HG02610 (cell line): ENCODE results near the gene RHOT2.
"Not testable (repeated sequence)": the region's sequence is repeated elsewhere in the genome, so short reads cannot be mapped to it uniquely, and the experiment has no call there.

Experiments used
- ATAC-seq: cut with Tn5 transposase; IDR thresholded peaks from one replicate; pipeline ENCODE4 v1.9.1; 2021; ENCODE audit warnings: mild to moderate bottlenecking, moderate library complexity; ENCODE audit not compliant: unreplicated experiment

The RHOT2 gene

DNA sequence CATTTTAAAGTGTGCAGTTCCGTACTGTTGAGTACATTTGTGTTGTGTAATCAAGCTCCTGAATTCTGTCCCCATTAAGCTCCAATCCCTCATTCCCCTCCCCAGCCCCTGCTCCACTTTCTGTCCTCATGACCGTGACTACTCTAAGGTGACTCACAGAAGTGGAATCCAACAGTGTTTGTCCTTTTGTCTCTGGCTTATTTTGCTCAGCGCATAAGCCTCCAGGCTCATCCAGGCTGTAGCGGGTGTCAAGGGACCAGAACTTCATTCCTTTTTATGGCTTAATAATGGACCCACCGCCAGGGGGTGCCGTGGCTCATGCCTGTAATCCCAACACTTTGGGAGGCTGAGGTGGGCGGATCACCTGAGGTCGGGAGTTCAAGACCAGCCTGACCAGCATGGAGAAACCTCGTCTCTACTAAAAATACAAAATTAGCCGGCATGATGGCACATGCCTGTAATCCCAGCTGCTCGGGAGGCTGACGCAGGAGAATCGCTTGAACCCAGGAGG is 44.9 kb downstream of the RHOT2 start:
- not testable (repeated sequence) for ATAC-seq

DNA sequence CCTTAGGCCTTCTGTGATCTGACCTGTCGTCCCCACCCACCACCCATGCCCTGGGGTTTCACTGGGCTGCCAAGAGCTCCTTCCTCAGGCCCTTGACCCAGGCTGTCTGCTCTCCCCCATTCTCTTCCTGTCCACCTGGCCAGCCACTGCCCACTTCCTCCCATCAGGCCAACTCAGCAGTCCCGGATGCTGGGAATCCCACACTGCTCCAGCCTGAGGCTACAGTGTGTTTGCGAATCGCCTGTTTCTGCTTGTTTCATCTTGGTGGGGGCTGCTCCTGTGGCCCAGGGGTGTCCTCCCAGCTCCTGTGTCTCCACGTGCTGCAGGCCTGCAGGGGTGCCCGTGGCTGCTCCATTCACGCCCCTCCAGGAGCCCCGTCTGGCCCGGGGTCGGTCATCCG is 46.1 kb downstream of the RHOT2 start:
- no peak for ATAC-seq

DNA sequence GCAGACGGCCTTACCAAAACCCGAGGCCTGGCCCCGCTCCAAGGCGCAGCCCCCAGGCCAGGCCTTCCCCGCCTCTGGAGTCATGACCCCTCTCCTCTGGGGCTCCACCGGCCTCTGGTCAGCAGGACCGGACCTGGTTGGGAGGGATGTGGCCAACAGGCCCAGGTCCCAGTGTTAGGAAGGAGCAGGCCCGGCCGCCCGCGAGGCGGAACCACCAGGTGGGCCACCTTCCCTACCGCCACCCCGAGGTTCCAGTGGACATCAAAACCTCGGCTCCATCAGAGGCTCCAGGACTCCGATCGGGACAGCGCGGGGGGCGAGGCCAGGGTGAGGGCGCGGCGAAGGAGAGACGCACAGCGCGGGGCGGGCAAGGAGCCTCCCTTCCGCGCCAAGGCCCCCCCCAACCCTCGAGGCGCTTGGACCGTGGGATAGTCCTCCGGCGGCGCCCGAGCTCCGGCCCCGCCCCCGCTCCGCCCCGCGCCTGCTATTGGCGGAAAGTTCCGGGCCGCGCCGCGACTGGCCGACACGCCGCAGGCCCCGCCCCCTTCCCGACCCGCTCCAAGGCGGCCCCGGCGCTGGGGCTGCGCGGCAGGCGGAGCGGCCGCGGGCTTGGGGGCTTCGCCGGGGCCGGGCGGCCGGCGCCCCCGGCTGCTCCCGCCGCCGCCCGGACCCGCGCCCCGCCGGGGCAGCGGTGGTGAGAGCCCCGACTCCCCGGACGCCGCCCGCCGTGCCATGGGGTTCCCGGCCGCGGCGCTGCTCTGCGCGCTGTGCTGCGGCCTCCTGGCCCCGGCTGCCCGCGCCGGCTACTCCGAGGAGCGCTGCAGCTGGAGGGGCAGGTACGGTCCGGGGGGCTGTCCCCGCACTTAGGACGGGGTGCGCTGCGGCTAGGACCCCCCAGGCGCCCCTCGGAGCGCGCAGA is 46.9 kb downstream of the RHOT2 start, which contains the start of gene METRN:
Gene METRN (plus strand): TSS at position 561 of the 919 bp plus-strand sequence. CDS start 172 bp downstream, at position 733.
- ATAC-seq: peak; percentile 77

DNA sequence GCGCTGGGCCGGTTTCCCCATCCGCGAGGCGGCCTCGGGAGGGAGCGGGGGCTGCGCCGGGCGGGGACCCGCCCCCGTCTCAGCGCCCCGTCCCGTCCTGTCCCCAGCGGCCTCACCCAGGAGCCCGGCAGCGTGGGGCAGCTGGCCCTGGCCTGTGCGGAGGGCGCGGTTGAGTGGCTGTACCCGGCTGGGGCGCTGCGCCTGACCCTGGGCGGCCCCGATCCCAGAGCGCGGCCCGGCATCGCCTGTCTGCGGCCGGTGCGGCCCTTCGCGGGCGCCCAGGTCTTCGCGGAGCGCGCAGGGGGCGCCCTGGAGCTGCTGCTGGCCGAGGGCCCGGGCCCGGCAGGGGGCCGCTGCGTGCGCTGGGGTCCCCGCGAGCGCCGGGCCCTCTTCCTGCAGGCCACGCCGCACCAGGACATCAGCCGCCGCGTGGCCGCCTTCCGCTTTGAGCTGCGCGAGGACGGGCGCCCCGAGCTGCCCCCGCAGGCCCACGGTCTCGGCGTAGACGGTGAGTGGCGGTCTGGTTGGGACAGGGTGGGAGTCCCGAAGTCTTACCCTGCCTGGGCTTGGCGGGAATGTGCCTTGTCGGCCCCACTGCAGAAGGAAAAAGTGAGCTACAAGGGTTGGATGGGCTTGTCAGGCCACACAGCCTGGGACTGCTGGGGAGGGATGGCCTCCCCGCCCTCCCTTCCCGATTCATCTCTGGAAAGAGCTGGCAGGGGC is 47.7 kb downstream of the RHOT2 start:
- ATAC-seq: peak; percentile 7

DNA sequence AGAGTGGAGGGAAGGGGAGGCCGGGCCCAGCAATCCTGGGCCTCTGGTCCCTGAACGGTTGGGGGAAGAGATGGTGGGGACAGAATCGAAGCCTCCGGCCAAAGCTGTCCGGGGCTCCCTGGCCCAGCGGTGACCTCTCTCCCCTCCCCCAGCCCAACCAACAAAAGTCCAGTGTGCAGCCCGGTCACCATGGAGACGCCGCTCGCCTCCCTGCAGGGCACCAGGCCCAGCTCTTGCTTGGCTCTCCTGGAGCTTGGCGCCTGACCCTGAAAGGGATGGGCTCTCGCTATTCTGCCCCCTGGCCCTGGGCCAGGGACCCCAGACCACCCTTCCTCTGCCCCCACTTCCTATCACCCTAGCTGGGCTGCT is 48.3 kb downstream of the RHOT2 start:
- ATAC-seq: no peak

DNA sequence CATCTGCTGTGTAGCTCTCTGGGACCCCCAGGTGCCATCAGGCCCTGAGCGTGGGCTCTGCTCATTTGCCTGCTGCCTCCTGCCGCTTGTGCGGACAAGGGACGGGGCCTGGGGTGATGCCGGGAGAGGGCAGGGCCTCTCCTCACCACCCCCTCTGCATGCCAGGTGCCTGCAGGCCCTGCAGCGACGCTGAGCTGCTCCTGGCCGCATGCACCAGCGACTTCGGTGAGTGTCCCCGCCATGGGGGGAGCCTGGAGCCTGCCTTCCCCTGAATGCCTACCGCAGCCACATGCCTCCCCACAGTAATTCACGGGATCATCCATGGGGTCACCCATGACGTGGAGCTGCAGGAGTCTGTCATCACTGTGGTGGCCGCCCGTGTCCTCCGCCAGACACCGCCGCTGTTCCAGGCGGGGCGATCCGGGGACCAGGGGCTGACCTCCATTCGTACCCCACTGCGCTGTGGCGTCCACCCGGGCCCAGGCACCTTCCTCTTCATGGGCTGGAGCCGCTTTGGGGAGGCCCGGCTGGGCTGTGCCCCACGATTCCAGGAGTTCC is 48.9 kb downstream of the RHOT2 start:
- ATAC-seq: no peak

DNA sequence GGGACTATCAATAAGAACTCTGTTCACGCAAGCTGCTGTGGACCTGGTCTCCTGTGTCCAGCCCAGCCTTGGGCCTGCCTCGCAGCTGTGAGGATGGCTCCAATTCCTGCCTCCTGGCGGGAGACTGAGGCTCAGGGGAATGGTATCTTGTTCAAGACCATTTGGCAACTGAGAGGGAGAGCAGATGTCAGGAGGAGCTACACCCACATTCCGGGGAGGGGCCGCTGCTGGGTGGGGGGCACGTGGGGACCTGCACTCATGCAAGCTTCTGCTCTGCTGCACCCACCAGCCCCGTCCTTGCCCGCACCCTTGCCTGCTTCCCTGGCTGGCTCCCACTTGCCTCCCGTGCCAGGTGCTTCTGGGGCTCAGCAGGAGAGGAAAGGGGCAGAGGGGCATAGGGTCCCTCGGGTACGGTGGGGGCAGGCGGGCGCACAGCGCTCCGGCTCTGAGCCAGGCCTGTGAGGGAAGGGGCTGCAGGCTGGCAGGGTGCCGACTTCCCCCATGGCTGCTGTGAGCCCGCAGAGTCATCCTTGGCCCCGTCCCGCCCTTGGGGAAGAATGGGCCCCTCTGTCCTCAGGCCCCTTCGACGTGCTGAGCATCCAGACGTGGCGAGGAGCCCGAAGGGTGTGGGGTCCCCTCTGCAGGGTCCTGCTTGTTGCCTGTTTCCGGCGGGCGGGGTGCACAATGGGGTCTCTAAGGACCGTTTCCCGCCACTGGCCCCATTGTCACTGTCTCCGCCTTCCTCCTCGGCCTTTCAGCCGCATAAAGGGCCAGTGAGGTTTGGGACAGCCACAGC is 49.7 kb downstream of the RHOT2 start:
- no peak for ATAC-seq

DNA sequence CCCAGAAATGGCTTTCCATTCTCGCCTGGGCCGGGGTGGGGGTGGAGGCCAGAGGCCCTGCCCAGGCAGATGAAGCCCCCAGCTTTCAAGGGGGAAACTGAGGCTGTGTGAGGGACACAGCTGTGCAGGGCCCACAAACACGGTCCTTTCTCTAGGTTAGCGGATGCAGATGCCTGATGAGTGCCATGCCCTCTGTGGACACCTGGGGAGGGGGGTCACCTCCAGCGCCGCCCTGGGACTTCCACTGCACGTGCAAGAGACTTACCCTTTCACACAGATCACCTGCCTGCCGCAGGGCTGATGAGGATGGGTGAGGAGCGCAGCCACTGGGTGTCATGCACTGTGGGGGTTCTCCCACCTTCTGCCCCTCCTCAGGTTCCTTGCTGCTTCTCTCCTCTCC is 50.5 kb downstream of the RHOT2 start:
- no peak for ATAC-seq

DNA sequence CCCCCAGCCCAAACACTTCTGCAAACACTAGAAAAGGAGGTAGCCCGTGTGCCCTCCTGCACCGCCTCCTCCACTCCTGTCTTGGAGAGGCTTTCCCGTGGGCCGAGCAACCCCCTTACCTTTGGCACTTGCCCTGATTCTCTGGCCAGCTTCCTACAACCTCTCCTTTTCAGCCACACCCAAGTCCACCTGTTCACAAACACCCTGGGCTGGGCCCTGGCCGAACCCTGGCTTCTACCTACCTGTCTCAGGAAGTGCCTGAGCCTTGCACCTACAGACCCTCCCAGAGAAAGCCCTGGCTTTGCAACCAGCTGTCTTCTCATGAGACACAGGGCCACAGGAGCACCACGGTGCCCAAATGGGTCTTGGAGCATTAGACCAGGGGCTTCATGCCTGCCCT is 51.0 kb downstream of the RHOT2 start:
- ATAC-seq: no peak

DNA sequence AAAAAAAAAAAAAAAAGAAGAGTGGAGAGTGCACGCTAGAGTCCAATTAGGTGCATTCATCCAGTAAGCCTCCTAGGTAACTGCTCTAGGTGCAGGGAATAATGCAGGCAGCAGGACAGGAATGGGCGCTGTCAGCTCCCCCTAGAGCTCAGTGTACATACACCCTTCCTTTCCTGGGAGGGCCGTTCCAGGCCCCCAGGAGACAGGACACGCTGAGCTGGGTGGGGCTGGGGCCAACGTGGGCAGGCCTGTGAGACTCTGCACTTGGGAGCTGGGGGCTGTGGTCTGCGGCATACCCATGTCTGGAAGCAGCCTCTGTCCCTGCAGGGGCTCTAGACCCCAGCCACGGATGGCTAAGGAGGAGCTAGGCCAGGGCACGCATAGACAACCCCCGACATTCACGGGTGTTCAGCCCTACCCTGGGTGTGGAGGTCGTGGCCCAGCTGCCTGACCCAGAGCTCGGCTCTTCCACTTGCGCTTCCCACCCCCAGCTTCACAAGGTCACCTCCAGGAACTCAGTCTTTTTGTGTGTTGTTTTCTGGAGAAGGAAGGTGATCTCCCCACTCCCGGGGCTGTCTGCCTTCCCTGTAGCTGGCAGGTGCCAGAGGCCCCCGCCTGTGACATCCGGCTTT is 52.0 kb downstream of the RHOT2 start:
- no peak for ATAC-seq

DNA sequence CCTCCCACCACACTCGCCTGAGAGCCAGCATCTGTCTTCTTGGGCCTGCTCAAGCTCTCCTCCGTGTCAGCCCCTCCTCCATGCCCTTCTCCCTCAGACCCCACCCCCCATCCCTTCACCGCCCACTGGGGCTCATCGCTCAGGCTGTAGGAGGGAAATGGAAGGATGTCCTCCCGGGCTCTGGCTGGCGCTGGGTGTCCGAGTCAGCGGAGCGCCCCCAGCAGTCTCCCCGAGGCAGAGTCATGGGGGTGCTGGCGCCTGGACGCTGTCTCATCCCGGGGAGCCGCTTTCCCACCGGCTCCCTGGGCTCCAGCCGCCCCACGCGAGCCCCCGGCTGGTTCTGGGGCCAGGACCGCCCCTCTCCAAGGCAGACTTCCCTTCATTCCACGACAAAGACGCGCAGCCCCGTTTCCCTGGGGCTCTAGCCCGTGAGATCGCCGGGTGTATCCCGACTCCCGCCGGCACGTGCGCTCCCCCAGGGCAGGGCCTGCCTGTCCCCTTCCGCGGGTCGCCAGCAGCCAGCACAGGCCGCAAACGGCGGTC is 52.6 kb downstream of the RHOT2 start:
- ATAC-seq: no peak

DNA sequence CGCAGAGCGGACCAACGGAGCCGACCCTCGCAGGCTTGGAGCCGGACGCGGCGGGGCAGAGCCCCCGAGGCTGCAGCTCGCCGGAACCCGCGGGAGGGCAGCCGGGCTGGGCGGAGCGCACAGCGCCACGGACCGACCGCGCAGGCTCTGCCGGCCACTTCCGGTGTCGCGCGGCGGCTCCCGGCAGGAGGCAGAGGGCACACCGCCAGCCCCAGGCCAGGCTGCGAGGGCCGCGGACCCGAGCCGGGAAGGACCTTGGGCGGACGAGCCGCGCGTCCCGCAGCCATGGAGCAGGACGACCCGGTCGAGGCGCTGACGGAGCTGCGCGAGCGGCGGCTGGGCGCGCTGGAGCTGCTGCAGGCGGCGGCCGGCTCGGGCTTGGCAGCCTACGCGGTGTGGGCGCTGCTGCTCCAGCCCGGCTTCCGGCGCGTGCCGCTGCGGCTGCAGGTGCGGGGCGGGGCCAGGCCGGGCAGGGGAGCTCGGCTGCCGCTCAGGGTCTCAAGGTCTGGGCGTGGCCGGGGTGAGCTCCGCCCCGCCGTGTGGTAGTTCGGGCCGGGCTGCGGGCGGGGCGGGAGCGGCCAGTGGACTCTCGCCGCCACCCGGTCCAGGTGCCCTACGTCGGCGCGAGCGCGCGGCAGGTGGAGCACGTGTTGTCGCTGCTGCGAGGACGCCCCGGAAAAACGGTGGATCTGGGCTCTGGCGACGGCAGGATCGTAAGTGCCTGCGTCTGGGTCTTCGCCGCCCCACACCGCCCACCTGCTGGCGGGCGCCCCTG is 53.2 kb downstream of the RHOT2 start, which contains the start of gene ANTKMT:
Gene ANTKMT (plus strand): TSS at position 157 of the 775 bp plus-strand sequence. CDS start 129 bp downstream, at position 286.
- peak; percentile 73 for ATAC-seq

DNA sequence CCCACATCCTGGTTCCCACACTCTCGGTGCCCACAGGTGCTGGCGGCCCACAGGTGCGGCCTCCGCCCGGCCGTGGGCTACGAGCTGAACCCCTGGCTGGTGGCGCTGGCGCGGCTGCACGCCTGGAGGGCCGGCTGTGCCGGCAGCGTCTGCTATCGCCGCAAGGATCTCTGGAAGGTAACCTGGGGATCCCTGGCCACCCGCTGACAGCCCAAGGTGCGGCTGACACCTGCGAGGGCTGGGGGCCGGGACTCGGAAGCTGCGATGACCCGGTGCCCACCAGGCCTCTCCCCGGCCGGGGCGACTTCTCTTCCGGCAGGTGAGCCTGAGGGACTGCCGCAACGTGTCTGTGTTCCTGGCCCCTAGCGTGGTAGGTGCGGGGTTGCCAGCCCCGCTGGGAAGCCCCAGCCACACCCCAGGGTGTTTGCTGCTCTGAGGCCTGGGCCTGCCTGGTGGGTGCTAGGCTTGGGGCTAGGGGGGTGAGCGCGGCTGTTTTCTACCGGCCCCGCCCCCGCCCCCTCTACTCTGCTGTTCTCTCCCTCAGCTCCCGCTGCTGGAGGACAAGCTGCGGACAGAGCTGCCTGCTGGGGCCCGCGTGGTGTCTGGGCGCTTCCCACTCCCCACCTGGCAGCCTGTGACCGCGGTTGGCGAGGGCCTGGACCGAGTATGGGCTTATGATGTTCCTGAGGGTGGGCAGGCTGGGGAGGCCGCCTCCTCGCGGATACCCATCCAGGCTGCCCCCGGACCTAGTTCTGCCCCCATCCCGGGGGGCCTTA is 54.0 kb downstream of the RHOT2 start:
- no peak for ATAC-seq

DNA sequence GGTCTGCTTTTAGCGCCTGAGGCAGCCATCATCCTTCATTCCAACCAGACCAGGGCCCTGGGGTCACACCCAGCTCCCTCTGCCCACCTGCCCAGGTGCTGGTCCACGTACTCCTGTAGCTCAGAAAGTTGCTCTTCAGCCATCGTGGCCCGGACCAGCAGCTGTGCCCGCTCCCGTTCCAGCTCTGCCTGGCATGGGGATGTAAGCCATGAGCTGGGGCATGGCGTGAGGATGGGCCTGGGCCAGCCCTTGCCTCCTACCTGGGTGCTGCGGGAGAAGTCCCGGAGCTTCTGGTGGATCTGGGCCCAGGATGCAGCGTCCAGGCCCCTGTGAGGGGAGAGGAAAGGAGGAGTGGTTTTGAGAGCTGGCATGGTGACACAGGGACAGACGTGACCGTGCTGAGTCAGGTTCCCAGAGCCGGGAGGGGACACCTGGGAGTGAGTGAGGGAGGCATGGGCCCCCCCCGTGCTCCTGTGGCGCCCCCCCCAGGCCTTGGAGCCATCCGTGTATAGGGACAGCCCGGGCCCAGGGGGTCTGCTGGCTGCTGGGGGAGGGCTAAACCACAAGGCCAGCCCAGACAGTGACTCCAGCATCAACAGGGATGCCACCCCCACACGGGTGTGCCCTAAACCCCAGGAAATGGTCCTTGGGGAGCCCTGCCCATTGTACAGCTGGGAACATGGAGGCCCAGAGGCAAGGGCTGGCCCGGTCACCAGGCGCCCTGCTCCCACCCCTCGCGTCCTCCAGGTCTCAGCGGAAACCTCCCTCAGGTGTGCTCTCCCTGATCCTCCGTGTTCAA is 55.1 kb downstream of the RHOT2 start:
- no peak for ATAC-seq

DNA sequence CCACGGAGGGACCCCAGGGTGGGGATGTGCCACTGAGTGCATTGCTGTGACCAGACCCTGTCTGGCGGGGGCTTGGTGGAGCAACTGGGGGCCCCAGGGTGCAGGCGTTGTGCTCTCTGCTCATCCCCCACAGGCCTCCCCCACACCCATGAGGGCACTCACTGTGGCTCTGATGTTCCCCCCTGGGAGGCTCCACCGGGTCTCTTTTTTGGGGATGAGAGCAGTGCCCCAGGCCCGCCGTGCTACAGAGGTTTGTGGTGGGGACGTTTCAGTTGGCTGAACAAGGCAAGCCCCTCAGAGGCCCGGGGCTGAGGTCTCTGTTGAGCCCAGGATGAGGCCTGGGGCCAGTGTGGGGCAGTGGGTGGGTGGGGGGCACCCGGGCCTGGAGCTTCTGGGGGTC is 55.8 kb downstream of the RHOT2 start:
- ATAC-seq: no peak
